Stomach (tissue), 4 donors: ENCODE data around the gene HBD.

Experiments used
- CTCF ChIP-seq, 7 experiments: fragments of 450-650 bp in 4 of 7; fragments of 200-600 bp in 3 of 7; sonication (generic) in 3 of 7; IDR thresholded peaks; one replicate each; pipeline ENCODE4 v1.5.1; 2016 to 2019; ENCODE audit warnings: antibody characterized with exemption in 7 of 7, control low read depth in 2 of 7, mild to moderate bottlenecking in 1 of 7
- EP300 ChIP-seq: sonication (generic); formaldehyde crosslinking; IDR thresholded peaks from one replicate; pipeline ENCODE4 v1.6.1; 2017; ENCODE audit warnings: antibody characterized with exemption
- POLR2AphosphoS5 ChIP-seq, 3 donors: sonication (generic); formaldehyde crosslinking; IDR thresholded peaks; one replicate each; pipeline ENCODE4 v1.6.1; 2016; ENCODE audit warnings: antibody characterized with exemption in 3 of 3

GRCh38 chr11:5282628-5283027 is 48.3 kb upstream of the HBD start:
- TF ChIP-seq EP300 = no peak
- no peak for TF ChIP-seq CTCF (IDR thresholded peaks at IDR 0.05)
- no peak for TF ChIP-seq POLR2AphosphoS5 (IDR thresholded peaks at IDR 0.05)
